Raji (cell line): ENCODE results near the gene KRTAP10-5.

Experiments used
- POLR2A ChIP-seq: IDR thresholded peaks from 2 replicates; pipeline ENCODE4 v1.6.1; 2011; ENCODE audit warnings: low read depth, low read length, control low read depth; ENCODE audit not compliant: insufficient read depth

The KRTAP10-5 gene

GRCh38 chr21:44530903-44531605 lies 49.4 kb downstream of the KRTAP10-5 start:
- no peak for TF ChIP-seq POLR2A

DNA sequence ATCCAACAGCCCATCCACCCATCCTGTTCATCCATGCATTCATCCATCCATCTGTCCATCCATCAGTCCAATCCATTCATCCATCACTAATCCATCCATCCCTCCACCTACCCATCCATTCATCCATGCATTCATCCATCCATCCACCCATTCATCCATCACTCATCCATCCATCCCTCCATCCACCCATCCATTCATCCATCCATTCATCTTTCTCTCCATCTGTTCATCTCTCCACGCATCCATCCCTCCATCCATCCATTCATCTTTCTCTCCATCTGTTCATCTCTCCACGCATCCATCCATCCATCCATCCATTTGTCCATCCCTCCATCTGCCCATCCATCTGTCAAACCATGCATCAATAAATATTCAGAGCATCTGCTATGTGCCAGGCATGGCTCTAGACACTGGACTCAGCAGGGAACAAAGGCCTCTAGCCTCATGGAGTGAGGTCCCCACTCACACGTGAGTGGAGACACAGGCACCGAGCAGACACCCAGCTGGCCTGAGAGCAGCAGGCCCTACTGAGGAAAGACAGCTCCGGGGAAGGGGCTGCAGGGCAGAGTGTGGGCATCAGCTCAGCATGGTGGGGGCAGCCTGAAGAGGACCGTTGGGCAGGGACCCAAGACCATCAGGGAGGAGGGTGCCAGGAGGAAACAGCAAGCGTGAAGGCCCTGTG lies 50.0 kb downstream of the KRTAP10-5 start:
- no peak for TF ChIP-seq POLR2A

DNA sequence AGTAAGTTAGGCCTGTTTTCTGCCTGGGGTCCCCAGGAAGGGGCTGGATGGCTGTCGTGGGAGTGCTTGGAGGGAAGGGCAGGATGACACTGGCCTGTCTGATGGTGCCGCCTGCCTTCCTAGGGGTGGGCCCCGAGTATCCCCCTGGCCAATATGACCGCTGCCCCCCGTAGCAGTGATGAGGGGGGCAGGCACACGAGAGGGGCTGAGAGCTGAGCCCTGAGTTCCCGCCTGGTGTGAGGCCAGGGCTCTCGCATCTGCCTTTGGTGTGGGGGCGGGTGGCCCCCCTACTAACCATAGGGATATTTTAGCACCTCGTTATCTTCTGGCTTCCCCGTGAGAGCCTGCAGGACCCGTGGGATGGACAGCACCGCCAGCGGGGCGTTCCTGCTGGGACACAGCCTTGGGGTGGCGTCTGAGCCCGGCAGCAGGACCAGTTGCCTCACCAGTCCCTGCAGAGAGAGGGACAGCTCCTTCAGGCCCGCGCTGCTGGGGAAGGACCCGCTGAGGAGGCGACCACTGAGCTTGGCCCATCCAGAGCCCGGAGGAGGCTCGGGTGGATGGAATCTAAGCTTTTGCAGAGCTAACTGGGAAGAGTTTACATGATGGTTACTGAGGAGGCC lies 50.8 kb downstream of the KRTAP10-5 start:
- TF ChIP-seq POLR2A: no peak
